GM19324 (cell line): ENCODE results near the gene MB.
"Not testable (repeated sequence)": the region's sequence is repeated elsewhere in the genome, so short reads cannot be mapped to it uniquely, and the experiment has no call there.

Source experiments
- ATAC-seq: cut with Tn5 transposase; IDR thresholded peaks from one replicate; pipeline ENCODE4 v1.9.1; 2021; ENCODE audit warnings: mild to moderate bottlenecking, moderate library complexity; ENCODE audit not compliant: unreplicated experiment, low FRiP score

The MB gene

DNA sequence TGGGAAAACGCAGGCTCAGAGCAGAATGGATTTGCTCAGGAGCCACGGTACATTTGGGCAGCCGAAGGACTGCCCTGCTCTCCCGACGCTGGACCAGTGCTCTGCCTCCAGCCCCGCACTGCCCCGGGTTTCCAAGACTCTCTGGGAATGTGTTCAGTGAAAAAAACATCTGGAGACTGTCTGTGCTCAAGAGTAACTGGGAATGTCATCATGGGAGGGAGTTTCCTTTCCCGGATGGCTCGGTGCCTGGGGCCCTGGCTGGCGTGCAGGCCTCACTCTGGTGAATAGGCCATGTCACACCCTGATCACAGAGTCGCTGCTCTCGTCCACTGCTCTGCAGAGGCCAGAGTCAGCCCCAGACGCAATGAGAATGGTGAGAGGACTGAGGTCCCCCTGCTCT is 21.3 kb upstream of the MB start:
- ATAC-seq: no peak

DNA sequence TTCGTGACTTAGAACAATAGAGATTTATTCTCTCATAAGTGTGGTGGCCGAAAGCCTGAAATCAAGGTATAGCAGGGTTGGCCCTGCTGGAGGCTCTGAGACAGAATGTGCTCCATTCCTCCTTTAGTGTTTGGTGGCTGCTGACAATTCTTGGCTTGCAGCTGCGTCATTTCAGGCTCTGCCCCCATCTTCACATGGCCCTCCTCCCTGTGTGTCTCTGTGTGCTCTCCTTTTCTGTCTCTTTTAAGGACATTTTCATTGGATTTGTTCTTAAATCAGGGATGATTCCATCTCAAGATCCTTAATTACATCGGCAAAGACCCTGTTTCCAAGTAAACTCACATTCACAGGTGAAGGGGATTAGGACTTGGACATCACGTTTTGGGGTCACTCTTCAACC is 20.9 kb upstream of the MB start:
- no peak for ATAC-seq

DNA sequence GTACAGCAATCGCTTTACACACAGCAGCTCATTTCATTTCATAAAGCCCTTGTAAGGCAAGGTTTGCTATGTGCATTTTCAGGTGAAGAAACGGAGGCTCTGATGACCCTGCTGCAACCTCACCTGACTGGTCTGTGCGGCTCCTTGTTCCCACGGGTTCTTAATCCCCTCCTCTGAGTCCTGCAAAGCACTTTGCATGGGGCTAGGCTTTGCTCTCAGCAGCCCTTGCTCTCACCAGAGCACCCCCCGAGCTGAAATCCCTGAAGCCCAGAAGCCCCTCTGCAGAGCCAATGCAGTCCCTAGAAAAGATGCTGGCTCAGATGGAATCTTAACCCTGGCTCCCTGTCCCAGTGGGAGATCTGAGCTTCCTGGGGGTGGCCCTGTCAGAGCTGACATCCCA is 20.1 kb upstream of the MB start:
- no peak for ATAC-seq

DNA sequence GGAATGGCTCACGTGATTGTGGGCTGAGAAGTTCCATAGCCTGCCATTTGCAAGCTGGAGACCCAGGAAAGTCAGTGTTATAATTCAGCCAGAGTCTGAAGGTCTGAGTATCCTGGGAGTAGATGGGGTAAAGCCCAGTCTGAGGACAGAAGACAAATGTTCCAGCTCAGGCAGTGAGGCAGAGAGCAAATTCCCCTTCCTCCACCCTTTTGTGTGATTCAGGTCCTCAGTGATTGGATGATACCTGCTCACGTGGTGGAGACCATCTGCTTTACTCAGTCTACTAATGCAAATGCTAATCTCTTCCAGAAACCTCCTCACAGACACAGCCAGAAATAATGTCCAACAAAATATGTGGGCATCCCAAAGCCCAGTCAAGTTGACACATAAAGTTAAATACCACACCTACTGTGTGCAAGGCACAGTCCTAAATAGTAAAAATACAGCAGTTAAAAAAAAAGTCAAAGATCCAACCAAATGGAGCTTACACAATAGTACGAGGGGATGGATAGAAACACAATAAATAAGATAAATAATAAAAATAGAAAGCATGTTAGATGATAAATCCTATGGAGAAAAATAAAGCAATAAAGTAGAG is 17.9 kb upstream of the MB start:
- ATAC-seq: no peak

DNA sequence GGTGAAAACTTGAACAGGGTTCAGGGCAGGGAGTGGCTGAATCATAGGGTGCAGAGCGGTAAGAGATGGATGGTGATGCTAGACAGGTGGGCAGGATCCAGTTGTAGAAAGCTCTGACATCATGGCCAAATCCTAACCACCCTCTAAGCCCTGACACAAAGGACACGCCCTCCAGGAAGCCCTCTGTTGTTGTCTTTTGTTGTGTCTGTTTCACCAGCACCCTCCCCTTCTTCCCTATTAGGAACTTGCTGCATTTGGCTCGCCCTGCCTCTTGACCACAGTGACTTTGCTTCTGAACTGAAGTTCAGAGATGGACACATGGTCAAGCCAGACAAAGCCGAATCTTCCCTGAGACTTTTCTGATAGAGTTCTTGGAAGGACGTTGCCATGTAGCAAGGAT is 16.9 kb upstream of the MB start:
- no peak for ATAC-seq

DNA sequence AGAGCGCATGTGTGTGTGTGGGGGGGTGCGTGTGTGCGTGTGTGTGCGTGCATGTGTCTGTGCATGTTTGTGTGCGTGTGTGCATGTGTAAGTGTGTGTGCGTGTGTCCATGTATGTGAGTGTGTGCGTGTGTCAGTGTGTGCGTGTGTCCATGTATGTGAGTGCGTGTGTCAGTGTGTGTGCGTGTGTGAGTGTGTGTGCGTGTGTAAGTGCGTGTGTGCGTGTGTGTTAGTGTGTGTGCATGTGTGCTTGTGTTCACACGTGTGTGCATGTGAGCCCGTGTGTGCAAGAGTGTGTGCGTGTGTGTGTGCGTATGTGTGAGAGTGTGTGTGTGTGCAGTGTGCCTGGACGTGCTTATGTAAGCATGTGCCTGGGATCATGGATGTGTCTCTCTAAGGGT is 16.4 kb upstream of the MB start:
- no peak for ATAC-seq

DNA sequence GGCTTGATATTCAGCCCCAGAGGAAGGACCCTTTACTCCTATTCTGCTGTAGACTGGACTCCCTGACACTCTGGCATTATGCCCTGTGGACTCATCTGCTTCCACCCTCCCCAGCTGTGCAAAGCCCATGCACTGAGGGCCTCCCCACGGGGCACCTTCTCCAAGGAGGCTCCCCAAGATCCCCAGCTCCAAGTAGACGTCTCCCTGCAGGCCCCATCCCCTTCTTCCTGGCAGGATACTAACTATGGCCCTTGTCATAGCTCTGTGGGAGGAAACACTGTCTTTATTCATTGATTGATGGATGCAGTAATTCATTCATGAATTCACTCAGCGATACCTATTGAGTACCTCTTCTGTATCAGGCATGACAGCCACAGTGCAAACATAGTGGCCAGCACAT is 15.8 kb upstream of the MB start:
- no peak for ATAC-seq

DNA sequence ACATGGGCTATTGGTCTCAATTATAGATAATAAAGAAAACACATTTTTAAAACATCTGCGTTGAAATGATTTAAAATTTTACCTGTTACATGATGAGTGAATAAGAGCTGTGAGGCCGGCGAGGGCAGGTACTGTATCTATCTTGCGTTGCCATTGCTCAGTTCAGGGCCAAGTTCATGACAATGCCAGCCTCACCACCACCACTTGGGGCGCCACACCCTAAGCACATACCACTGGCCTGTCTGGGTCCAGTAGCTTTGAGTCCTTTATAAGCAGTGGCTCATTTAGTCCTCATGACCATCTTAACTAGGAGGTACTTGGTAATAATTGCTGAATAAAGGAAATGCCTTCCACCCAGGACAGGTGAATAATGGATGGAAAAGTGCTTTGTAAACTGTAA is 14.5 kb upstream of the MB start:
- no peak for ATAC-seq

DNA sequence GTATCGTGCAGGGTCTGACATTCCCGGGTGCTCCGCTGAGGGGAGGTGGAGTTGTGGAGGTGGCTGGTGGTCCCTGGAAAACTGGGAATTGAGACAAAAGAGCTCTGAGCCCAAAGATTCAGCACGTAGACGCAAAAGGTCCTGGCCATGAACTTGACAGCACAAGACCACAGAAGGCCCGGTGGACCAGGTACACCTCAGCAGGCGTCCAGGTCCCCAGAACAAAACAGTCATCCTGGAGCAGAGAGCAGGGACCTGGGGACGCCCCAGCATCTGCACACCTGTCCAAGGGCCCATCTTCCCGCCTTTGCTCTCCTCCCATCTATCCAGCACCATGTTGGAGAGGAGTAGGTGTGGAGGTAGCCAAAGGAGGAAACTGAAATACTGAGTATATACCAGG is 13.8 kb upstream of the MB start:
- no peak for ATAC-seq

DNA sequence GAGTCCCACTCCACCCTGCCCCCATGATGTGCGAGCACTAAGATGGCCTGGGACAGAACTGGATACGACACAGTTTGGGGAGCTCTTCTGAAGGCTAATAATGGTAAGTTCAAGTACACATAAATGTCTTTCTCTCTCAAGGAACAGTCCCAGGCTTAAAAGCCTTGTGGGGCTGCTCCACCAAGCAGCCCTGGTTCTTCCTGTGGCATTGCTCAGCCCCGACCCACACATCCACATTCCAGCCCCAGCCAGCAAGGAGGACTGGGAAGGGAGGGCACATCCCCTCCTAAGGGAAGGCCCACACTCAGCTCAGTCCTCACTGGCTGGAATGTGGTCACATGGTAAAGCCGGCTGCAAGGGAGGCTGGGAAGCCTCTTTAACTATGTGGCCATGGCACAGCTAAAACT is 13.3 kb upstream of the MB start:
- no peak for ATAC-seq

DNA sequence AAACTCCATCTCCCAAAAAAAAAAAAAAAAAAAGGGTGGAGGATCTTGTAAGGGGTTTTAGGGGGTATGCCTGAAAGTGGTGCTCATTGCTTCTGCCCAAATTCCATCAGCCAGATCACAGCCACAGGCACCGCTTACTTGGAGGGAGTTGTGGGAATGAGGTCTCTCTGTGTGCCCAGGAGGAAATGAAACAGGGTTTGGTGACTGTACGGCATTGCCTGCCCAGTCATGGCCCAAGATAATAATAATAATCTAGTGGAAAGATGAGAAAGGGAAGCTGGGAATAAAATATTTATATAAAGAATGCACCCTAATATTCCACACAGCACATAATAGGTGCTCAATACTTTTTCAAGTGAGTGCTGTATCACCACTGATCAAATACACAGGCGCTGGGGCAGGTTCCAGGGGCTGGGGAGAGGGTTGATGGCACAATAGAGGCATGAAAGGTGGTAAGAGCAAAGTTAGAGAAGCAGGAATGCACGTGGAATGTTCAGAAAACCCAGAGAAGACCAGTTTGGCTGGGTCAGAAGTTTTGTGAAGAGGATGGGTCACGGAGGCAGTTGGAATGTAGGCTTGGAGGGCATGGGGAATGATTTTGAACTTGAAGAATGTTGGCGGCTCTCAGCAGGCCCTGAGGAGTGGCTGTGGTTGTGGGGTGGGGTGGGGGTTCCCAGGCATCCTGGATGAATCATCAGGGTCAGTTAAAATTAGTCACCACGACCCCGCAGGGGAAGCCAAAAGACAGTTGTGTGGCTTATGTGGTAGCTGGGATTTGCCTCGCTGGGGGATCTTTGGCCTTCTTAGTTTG is 12.5 kb upstream of the MB start:
- no peak for ATAC-seq

DNA sequence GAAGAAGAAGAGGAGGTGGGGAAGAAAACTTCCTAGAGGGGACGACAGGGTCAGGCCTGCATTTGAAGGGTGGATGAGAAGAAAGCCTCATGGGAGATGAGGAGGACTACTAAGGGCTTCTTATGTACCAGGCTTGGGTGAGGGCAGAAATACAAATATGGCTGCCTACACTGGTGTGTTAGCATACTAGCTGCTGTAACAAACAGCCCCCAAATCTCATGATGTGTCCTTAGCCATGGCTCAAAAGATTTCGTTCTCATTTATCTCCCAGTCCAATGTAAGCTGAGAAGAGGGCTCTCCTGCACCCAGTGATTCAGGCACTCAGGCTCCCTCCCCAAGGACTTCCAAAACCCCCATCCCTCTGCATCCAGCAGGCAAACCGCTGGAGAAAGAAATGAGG is 11.6 kb upstream of the MB start:
- ATAC-seq: no peak

DNA sequence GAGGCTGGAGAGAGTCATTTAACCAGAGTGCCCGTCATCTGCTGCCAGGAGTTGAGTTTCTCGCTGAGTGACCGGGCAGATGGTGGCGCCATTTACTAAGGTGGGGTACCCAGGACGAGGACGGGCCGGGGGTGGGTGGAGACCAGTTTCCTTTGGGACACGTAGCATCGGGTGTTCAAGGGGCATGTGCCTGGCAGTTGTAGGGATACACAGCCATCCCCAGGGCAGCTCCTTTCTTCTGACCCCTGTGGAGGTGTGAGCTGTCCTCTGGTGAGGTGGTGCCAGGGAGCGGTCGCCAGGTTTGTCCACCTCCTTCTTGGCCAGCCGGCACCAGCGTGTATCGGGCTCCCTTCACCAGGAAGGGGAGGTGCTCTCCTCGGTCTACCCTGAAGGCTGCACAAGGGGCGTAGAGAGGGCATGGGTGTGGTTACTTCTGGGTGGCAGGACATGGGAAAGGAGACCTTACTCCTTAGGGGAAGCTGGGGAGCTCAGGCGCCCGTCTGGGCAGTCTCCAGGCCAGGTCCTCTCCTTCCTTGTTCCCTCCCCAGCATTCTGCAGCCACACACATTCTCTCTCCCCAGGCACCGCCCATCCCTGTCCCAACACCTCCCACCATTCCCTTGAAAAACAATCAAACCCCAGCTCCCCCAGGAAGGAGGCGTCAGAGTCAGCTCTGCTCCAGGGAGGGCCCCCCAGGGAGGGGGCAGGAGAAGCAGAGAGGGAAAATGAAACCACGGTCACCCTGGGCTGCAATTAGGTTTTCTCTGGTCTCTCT is 10.3 kb upstream of the MB start:
- ATAC-seq: no peak

DNA sequence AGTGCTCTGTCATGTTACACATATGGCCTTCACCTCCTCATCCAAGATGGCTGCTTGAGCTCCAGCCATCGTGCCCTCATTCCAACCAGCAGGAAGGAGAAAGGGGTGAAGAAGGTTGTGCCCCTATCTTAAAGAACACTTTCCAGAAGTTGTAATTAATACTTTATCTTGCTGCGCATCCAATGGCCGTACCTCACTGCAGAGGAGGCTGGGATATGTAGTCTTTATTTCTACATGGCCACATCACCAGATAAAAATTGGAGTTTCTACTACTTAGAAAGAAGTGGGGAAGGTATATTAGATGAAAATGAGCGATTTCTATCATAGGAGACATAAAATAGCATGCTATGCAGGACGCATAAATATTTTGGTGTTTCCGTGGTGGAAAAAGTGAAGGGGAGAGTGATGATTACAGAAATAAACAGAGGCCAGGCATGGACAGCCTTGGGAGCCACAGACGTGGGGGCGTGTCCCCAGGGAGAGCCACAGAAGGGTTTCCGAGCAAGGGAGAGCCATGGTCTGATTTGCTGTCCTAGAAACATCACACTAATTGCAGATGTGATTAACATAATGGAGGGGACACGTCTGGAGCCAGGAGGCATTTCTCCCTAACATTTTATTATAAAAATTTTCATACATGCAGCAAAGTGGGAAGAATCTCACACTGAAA is 8.8 kb upstream of the MB start:
- no peak for ATAC-seq

DNA sequence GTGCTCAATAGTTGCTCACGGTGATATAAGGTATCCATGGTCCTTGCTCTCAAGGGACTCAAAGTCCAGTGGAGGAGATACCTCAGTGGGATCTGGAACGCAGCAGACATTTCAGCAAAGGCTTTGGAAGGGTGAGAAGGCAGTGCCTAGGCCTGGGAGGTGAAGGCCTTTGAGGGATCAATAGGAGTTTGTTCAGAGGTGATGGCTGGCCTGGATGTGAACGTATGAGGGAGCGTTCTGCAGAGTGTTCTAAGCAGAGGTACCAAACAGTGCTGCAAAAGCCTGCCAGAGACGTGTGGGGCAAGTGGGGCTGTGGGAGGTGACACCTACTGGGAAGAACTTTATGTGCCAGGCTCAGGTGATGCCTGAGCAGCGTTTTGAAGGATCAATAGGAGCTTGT is 7.4 kb upstream of the MB start:
- no peak for ATAC-seq

DNA sequence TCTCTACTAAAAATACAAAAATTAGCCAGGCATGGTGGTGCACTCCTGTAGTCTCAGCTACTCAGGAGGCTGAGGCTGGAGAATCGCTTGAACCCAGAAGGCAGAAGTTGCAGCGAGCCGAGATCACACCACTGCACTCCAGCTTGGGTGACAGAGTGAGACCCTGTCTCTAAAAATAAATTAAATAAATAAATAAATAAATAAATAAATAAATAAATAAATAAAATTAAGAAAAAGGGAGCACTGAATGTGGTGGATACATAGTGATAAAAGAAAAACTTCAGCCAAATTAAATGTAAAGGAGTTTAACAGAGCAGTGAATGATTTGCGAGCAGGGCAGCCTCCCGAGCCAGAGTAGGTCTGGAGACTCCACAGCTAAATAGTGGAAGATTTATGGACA is 6.8 kb upstream of the MB start:
- not testable (repeated sequence) for ATAC-seq

DNA sequence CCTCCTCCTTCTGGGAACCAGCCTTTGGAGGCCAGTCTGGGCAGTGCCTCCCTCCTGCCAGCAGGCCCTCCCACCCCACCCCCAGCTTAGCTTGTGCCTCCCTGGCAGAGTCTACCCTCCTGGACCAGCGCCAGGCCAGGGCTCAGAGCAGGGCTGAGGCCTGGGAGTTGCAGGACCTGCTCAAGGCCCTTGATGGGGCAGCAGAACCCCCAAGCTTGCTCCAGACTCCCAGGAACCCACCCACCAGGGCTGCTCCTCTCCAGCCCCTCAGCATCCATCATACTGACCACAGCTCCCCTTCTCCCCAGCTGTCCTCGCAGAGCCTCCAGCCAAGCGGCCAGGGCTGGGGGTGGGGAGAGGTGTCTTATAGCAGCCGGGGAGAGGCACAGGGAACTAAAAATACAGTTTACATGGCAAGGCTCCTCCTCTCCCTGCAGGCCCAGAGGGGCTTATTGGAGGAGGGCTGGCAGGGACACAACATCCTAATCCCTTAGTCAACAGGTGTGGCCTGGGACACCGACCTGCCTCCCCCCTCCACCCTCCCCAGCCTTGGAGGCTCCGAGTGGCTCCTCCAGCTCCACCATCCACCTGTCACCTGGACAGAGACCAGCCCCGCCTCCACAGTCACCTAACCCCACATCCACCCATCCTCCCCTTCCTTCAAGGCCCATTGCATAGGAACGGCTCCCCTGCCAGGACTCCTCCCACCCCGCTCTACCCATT is 5.2 kb upstream of the MB start:
- no peak for ATAC-seq

DNA sequence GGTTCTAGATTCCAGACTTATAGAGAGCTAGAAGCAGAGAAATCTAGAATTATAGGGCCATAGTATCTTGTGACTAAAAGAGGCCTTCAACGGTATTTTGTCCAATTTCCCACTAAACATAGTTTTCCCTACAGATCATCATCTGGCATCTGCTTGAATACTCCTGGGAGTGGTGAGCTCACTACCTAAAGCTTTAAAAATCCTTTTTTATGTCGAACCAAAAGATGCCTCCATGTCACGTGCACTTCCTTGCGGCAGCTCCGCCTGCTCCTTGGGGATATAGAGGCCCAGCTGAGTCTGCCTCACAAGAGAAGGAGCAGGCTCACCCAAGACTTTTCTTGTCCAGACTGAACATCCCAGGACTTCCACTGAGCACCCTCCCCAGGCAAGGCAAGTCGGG is 4.3 kb upstream of the MB start:
- no peak for ATAC-seq

DNA sequence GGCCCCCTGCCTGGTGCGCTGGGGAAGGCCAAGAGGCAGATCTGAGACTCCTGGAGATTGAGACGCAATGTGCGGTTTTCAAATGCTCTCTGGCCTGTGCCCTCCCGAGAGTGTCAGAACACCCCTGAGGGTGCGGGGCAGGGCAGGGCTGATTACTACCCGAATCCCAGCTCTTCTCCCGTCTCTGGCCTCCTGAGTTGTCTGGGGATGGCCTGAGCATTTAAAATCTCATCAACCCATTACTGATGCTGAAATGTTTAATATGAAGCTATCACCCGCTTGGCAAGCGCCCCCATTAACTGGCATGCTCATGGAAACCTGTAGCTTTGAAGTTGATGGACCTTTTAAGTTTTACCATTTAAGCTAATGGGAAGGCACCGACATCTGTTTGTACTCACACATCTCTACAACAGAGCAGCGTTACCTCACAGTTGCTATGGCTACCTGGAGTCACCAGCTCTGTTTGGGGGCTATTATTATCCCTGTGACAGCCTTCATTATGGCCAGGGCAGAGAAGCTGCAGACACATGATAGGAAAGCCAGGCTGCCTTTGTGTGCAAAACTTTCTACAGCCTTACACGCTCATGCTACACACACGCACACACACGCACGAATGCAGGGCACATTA is 3.6 kb upstream of the MB start:
- no peak for ATAC-seq
